Mesenchymal stem cell (in vitro differentiated cells and primary cell): ENCODE results near the gene ARID5A.
A peak's percentile ranks its signal among the peaks of the same experiment; 100 is the strongest.

Source experiments
- DNase-seq: peaks from one replicate; pipeline ENCODE4 v3.0.0-alpha.2; 2013
- H2AFZ ChIP-seq: one replicate; pipeline ENCODE4 v1.6.1; 2013; ENCODE audit warnings: low read depth, mild to moderate bottlenecking, control low read depth, inconsistent platforms, low read length, moderate library complexity
- H2AK5ac ChIP-seq: 2 replicates; pipeline ENCODE4 v1.6.1; 2013; ENCODE audit warnings: low read length, moderate library complexity, mild to moderate bottlenecking, inconsistent platforms; ENCODE audit not compliant: severe bottlenecking
- H2BK120ac ChIP-seq: one replicate; pipeline ENCODE4 v1.6.1; 2013; ENCODE audit warnings: low read depth, mild to moderate bottlenecking, inconsistent platforms, low read length, moderate library complexity
- H2BK12ac ChIP-seq, 2 experiments: one replicate each; pipeline ENCODE4 v1.6.1; 2013; ENCODE audit warnings: inconsistent platforms in 2 of 2, low read length in 2 of 2, mild to moderate bottlenecking in 2 of 2, moderate library complexity in 2 of 2, control low read depth in 1 of 2
- H2BK15ac ChIP-seq: one replicate; pipeline ENCODE4 v1.6.1; 2013; ENCODE audit warnings: mild to moderate bottlenecking, low read depth, inconsistent platforms; ENCODE audit not compliant: poor library complexity, severe bottlenecking
- H2BK5ac ChIP-seq: 2 replicates; pipeline ENCODE4 v1.6.1; 2013; ENCODE audit warnings: low read depth, mild to moderate bottlenecking, low read length, control low read depth, inconsistent platforms; ENCODE audit not compliant: poor library complexity, severe bottlenecking
- H3K14ac ChIP-seq, 2 experiments: one replicate each; pipeline ENCODE4 v1.6.1; 2013; ENCODE audit warnings: inconsistent platforms in 2 of 2, low read length in 2 of 2, control low read depth in 1 of 2, mild to moderate bottlenecking in 1 of 2, moderate library complexity in 1 of 2
- H3K18ac ChIP-seq, 2 experiments: one replicate each; pipeline ENCODE4 v1.6.1; 2013; ENCODE audit warnings: inconsistent platforms in 2 of 2, low read length in 2 of 2, control low read depth in 1 of 2, low read depth in 1 of 2, mild to moderate bottlenecking in 1 of 2
- H3K23ac ChIP-seq, 2 experiments: one replicate each; pipeline ENCODE4 v1.6.1; 2013; ENCODE audit warnings: inconsistent platforms in 2 of 2, low read length in 2 of 2, mild to moderate bottlenecking in 2 of 2, moderate library complexity in 2 of 2, control low read depth in 1 of 2
- H3K27ac ChIP-seq: 2 replicates; pipeline ENCODE4 v1.5.1; 2013; ENCODE audit warnings: mild to moderate bottlenecking, moderate library complexity, low read length, control low read depth, inconsistent platforms; ENCODE audit not compliant: poor library complexity, severe bottlenecking
- H3K27me3 ChIP-seq, 2 experiments: 2 replicates each; pipeline versions ENCODE4 v1.6.1 to v1.7.0; 2013; ENCODE audit warnings: low read length in 2 of 2, mild to moderate bottlenecking in 2 of 2, moderate library complexity in 2 of 2, control low read depth in 1 of 2, inconsistent platforms in 1 of 2; ENCODE audit not compliant: control insufficient read depth in 1 of 2, insufficient read depth in 1 of 2
- H3K36me3 ChIP-seq, 2 experiments: 2 replicates each; pipeline versions ENCODE4 v1.6.1 to v1.7.0; 2013; ENCODE audit warnings: low read length in 2 of 2, control low read depth in 1 of 2, inconsistent platforms in 1 of 2, low read depth in 1 of 2, mild to moderate bottlenecking in 1 of 2; ENCODE audit not compliant: insufficient read depth in 2 of 2, control insufficient read depth in 1 of 2
- H3K4ac ChIP-seq, 2 experiments: one replicate each; pipeline ENCODE4 v1.6.1; 2013; ENCODE audit warnings: inconsistent platforms in 2 of 2, low read length in 2 of 2, mild to moderate bottlenecking in 2 of 2, moderate library complexity in 2 of 2, control low read depth in 1 of 2, low read depth in 1 of 2
- H3K4me1 ChIP-seq: 2 replicates; pipeline ENCODE4 v1.6.1; 2013; ENCODE audit warnings: low read depth, low read length, control low read depth; ENCODE audit not compliant: control insufficient read depth, insufficient read depth
- H3K4me2 ChIP-seq: 2 replicates; pipeline ENCODE4 v1.6.1; 2013; ENCODE audit warnings: low read length, mild to moderate bottlenecking, inconsistent platforms; ENCODE audit not compliant: poor library complexity, severe bottlenecking
- H3K4me3 ChIP-seq, 2 experiments: 2 replicates each; pipeline versions ENCODE4 v1.5.1 to v1.7.0; 2013; ENCODE audit warnings: low read length in 2 of 2, mild to moderate bottlenecking in 2 of 2, control low read depth in 1 of 2, low read depth in 1 of 2; ENCODE audit not compliant: insufficient read depth in 1 of 2
- H3K79me1 ChIP-seq: replicated peaks from 2 replicates; pipeline ENCODE4 v1.6.1; 2013; ENCODE audit warnings: mild to moderate bottlenecking, control low read depth, low read length, inconsistent platforms; ENCODE audit not compliant: poor library complexity, severe bottlenecking
- H3K9ac ChIP-seq: 2 replicates; pipeline ENCODE4 v1.7.0; 2013; ENCODE audit warnings: mild to moderate bottlenecking, low read length, moderate library complexity
- H3K9me3 ChIP-seq: 2 replicates; pipeline ENCODE4 v1.7.0; 2013; ENCODE audit warnings: mild to moderate bottlenecking, low read length; ENCODE audit not compliant: control insufficient read depth
- H4K8ac ChIP-seq: one replicate; pipeline ENCODE4 v1.6.1; 2013; ENCODE audit warnings: inconsistent platforms, mild to moderate bottlenecking, low read length, moderate library complexity
- H4K91ac ChIP-seq: one replicate; pipeline ENCODE4 v1.6.1; 2013; ENCODE audit warnings: mild to moderate bottlenecking, low read length, inconsistent platforms
- WGBS: methylation state at CpG from one replicate; pipeline ENCODE4 v1.1.7; 2013; ENCODE audit warnings: mixed read lengths; 5-methylcytosine and 5-hydroxymethylcytosine counted together

Gene ARID5A

DNA sequence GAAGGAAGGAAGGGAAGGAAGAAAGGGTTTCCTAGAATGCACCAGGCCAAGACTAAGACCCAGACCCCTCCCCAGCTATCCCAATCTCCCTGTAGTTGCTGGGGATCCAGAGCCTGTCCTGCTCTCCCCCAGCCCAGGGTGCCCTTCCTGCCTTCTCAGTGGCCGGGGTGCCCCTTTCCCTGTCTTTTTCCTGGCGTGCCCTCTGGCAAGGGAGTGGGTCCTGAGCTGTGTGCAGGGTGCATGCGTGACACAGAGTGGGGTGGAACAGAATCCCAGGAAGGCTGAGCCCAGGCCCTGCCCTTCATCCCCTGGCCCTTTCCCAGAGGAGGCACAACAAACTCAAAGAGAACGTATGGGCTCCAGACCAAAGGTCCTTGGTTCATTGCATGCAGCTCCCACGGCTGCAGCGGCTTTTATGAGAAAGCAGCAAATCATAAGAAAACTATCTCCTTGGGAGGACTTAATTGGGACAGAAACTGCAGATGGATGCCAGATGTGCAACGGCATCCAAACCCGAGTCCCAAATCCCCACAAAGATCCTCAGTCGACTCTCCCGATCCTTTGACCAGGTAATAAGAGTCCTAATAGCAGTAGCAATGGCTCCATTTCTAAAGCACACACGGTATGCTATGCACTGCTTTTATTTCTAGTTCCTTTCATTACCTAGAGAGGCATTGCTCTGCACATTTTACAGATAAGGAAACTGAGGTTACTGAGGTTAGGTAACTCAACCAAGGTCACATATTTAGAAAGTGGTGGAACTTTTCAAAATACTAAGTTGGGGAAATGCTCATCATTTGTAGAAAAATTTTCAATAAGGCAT lies 12.7 kb upstream of the ARID5A start:
- Histone ChIP-seq H3K14ac (no peak overlapping the region), H3K27me3 (peaks cover 0 to 33% of the 10 kb centered on the region in 2 experiments), H2BK5ac (no peak overlapping the region), H2BK120ac (no peak overlapping the region), H3K4me3 (peak overlapping the region in 1 of 2 experiments; percentile 57), H3K4me2 (no peak overlapping the region), H3K36me3 (no peaks in the 10 kb centered on the region), H2AFZ (no peak overlapping the region), H3K27ac (no peak overlapping the region), H3K9ac (peak overlapping the region; percentile 40), H3K23ac (no peak overlapping the region), H3K4me1 (peaks cover 11% of the 10 kb centered on the region), H2AK5ac (no peak overlapping the region), H4K8ac (no peak overlapping the region), H3K18ac (no peak overlapping the region), H3K4ac (no peak overlapping the region), H3K9me3 (no peaks in the 10 kb centered on the region), H3K79me1 (no peaks in the 10 kb centered on the region), H4K91ac (no peak overlapping the region), H2BK12ac (no peak overlapping the region), H2BK15ac (no peak overlapping the region)
- DNase-seq, result no peak
- 80% methylated on average over 11 of the region's 11 CpGs for WGBS

DNA sequence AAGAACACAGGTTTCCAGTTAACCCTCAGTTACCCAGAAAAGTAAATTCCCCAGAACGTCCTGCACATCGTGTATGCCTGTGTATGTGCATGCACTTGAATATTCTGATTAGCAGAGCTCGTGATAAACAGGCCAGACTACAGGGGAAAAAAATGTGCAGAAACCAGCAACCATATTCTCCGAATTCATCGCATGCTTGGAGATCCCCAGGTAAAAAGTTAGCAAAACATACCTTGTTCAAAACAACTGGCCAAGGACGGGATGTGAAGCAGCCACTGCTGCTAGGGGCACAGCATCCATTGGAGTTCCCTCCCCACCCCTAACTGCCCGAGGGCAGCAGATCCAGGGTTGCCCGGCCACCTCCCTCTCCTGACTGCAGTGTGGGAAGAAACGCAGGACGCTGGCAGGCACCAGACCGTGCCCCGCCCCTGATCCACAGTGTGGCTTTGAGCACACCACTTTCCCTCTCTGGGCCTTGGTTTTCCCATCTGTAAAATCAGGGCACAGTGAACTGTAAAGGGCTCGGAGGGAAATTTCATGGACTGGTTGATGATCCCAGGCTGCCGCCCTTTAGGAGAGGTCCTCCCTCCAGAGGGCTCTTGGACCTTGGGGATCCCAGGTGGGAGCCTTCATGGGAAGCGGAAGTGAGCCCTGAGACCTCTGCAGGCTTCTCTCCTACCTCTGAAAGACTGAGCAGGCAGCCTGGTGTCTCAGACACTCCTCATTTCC lies 11.9 kb upstream of the ARID5A start:
- H2BK5ac ChIP-seq, result no peak overlapping the region
- H3K4ac ChIP-seq, result no peak overlapping the region
- no peak overlapping the region for H4K91ac ChIP-seq
- no peaks in the 10 kb centered on the region for H3K36me3 ChIP-seq
- H3K14ac ChIP-seq, result no peak overlapping the region
- H2BK12ac ChIP-seq, result no peak overlapping the region
- H3K27ac ChIP-seq, result no peak overlapping the region
- no peaks in the 10 kb centered on the region for H3K9me3 ChIP-seq
- no peaks in the 10 kb centered on the region for H3K79me1 ChIP-seq
- H3K9ac ChIP-seq, result no peak overlapping the region
- peak overlapping the region in 1 of 2 experiments; percentile 57 for H3K4me3 ChIP-seq
- no peak overlapping the region for H3K4me2 ChIP-seq
- no peak overlapping the region for H4K8ac ChIP-seq
- H3K23ac ChIP-seq, result no peak overlapping the region
- DNase-seq, result no peak
- H2BK120ac ChIP-seq, result no peak overlapping the region
- no peak overlapping the region for H2AFZ ChIP-seq
- H3K4me1 ChIP-seq, result peaks cover 11% of the 10 kb centered on the region
- WGBS, result 78% methylated on average over 15 of the region's 15 CpGs
- peaks cover 0 to 33% of the 10 kb centered on the region in 2 experiments for H3K27me3 ChIP-seq
- no peak overlapping the region for H3K18ac ChIP-seq
- no peak overlapping the region for H2AK5ac ChIP-seq
- no peak overlapping the region for H2BK15ac ChIP-seq

DNA sequence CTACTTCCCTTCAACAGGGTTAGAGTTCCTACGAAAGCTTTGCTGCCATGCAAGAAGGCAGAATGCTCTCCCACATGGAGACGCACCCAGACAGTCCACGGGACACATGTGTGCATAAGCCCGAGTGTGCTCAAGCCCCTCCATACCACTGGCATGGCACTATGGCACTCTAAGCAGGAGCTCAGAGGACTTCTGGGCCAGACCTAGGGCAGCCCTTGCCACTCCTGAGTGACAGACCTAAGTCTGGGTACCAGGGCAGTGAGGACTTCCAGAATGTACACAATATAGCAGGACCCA lies 11.4 kb upstream of the ARID5A start:
- Histone ChIP-seq H4K8ac (no peak overlapping the region), H2AK5ac (no peak overlapping the region), H2BK15ac (no peak overlapping the region), H3K4me3 (no peak overlapping the region), H3K79me1 (no peaks in the 10 kb centered on the region), H3K18ac (no peak overlapping the region), H2BK12ac (no peak overlapping the region), H3K4ac (no peak overlapping the region), H2AFZ (no peak overlapping the region), H2BK120ac (no peak overlapping the region), H4K91ac (no peak overlapping the region), H3K4me2 (no peak overlapping the region), H3K23ac (no peak overlapping the region), H3K27ac (no peak overlapping the region), H3K9me3 (no peaks in the 10 kb centered on the region), H2BK5ac (no peak overlapping the region), H3K4me1 (peaks cover 14% of the 10 kb centered on the region), H3K9ac (no peak overlapping the region), H3K36me3 (no peaks in the 10 kb centered on the region), H3K14ac (no peak overlapping the region), H3K27me3 (peaks cover 0 to 33% of the 10 kb centered on the region in 2 experiments)
- 99% methylated on average over 4 of the region's 4 CpGs for WGBS
- DNase-seq, result no peak

GRCh38 chr2:96526101-96526591 lies 10.4 kb upstream of the ARID5A start:
- DNase-seq, result no peak
- H2AK5ac ChIP-seq, result no peak overlapping the region

More at GRCh38 chr2:96526101-96526591, 10.4 kb upstream of the ARID5A start:
- no peak overlapping the region for H3K27ac ChIP-seq
- no peak overlapping the region for H3K4ac ChIP-seq
- H4K8ac ChIP-seq, result no peak overlapping the region
- no peak overlapping the region for H3K4me2 ChIP-seq
- H3K27me3 ChIP-seq, result peaks cover 0 to 33% of the 10 kb centered on the region in 2 experiments
- no peaks in the 10 kb centered on the region for H3K9me3 ChIP-seq
- H2AFZ ChIP-seq, result no peak overlapping the region
- H3K79me1 ChIP-seq, result no peaks in the 10 kb centered on the region
- H3K9ac ChIP-seq, result no peak overlapping the region
- no peak overlapping the region for H3K14ac ChIP-seq
- peaks cover 21% of the 10 kb centered on the region for H3K4me1 ChIP-seq
- no peak overlapping the region for H4K91ac ChIP-seq
- WGBS, result 94% methylated on average over 12 of the region's 12 CpGs
- no peak overlapping the region for H2BK15ac ChIP-seq
- H2BK5ac ChIP-seq, result no peak overlapping the region
- no peak overlapping the region for H2BK120ac ChIP-seq
- no peak overlapping the region for H3K23ac ChIP-seq
- no peak overlapping the region for H2BK12ac ChIP-seq
- no peak overlapping the region for H3K4me3 ChIP-seq
- H3K18ac ChIP-seq, result no peak overlapping the region
- no peaks in the 10 kb centered on the region for H3K36me3 ChIP-seq
